BJ (cell line): ENCODE measurements around the gene ANKRD44. TPM values are rescaled to one million over a fixed set of nuclear protein-coding genes. Genes with fewer than 3 reads are reported as not detected.
A peak's percentile ranks its signal among the peaks of the same experiment; 100 is the strongest.

ENCODE experiments used
- CTCF ChIA-PET: fragments of 350-600 bp; formaldehyde crosslinking; extraction: SDS; loops from one replicate; lab custom pipeline; 2021; ENCODE audit warnings: antibody characterized with exemption, inconsistent platforms; lab: Yijun Ruan, JAX
- POLR2A ChIA-PET: fragments of 300-600 bp; sonication (Branson Sonifier 250); formaldehyde crosslinking; extraction: SDS; loops from one replicate; lab custom pipeline; 2021; ENCODE audit warnings: antibody characterized with exemption; lab: Charles Lee
- DNase-seq: peaks from one replicate; pipeline ENCODE4 v3.0.0-alpha.2; 2011; ENCODE audit warnings: low read depth
- H3K27me3 ChIP-seq: 2 replicates; pipeline ENCODE4 v1.6.0; 2011; ENCODE audit warnings: low read length; ENCODE audit not compliant: control insufficient read depth, insufficient read depth
- H3K36me3 ChIP-seq: 2 replicates; pipeline ENCODE4 v1.5.1; 2011; ENCODE audit warnings: low read length; ENCODE audit not compliant: control insufficient read depth, insufficient read depth
- H3K4me3 ChIP-seq: 2 replicates; pipeline ENCODE4 v1.5.1; 2011; ENCODE audit warnings: low read depth, mild to moderate bottlenecking, control low read depth, low read length
- polyA plus RNA-seq: library from polyadenylated mRNA; depleted of rRNA; stranded (reverse); fragments of >200 nt; gene quantifications from 2 replicates; pipeline ENCODE4 v1.2.3, GENCODE V29; 2011
- TF ChIP-seq, protein P1 (sequence below): IDR thresholded peaks from 2 replicates; pipeline ENCODE4 v1.5.1; 2011; ENCODE audit warnings: low read depth, mild to moderate bottlenecking, control low read depth, inconsistent platforms, low read length, moderate library complexity; ENCODE audit not compliant: insufficient read depth

ANKRD44 gene
- polyA plus RNA-seq, 1 experiment, result 12.4 TPM

DNA sequence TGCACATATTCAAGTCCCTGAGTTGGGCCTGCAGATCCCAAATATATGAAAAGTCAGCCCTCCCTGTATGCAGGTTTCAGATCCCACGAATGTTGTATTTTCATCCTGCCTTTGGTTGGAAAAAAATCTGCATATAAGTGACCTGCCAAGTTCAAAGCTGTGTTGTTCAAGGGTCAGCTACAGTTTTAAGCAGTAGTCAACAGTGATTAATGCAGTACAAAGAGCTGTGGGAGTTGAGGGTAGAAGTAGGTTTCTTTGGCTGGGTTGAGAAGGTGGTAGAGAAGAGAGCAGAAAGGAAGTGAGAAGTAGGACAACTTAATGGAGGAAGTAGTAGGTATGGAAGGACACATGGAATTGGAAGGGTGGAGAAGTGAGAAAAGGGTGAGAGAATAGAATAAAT lies 127.9 kb downstream of the ANKRD44 start:
- DNase-seq, result no peak
- no peak overlapping the region for H3K4me3 ChIP-seq
- CTCF ChIA-PET, result interaction anchor here (0.7 to 2.8 kb wide), 4 partner anchors 8 to 128 kb away, joined by 3 to 14 read pairs (median 6); no protein-coding TSS in a partner anchor

DNA sequence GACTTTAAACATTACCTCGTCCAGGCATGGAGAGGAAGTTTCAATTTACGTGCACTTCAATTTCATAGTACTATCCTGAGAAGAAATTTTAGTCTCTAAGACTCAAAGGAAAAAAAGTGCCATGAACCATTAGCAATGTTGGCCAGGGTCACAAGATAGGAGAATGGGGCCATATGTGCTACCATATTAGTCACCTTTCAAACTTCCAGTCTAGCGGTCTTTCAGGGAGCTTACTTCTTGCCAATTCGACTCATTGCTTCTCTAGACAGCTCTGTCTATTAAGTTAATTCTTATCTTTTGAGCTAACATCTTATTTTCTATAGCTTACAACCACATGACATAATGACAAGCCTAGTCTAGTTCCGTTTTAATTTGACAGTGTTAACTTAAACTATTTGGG lies 129.1 kb downstream of the ANKRD44 start:
- no peaks in the 10 kb centered on the region for H3K27me3 ChIP-seq
- TF ChIP-seq, protein P1, sequence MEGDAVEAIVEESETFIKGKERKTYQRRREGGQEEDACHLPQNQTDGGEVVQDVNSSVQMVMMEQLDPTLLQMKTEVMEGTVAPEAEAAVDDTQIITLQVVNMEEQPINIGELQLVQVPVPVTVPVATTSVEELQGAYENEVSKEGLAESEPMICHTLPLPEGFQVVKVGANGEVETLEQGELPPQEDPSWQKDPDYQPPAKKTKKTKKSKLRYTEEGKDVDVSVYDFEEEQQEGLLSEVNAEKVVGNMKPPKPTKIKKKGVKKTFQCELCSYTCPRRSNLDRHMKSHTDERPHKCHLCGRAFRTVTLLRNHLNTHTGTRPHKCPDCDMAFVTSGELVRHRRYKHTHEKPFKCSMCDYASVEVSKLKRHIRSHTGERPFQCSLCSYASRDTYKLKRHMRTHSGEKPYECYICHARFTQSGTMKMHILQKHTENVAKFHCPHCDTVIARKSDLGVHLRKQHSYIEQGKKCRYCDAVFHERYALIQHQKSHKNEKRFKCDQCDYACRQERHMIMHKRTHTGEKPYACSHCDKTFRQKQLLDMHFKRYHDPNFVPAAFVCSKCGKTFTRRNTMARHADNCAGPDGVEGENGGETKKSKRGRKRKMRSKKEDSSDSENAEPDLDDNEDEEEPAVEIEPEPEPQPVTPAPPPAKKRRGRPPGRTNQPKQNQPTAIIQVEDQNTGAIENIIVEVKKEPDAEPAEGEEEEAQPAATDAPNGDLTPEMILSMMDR, result no peak
- POLR2A ChIA-PET, result interaction anchor here (0.6 kb wide), 1 partner anchor 150 kb away, joined by 3 read pairs; no protein-coding TSS in a partner anchor
- H3K4me3 ChIP-seq, result no peak overlapping the region
- CTCF ChIA-PET, result interaction anchor here (2.1 to 2.8 kb wide), 3 partner anchors 9 to 13 kb away, joined by 7 to 14 read pairs (median 8); no protein-coding TSS in a partner anchor
- H3K36me3 ChIP-seq, result no peaks in the 10 kb centered on the region
- no peak for DNase-seq

More for the DNA sequence above, 127.9 kb downstream of the ANKRD44 start:
- Histone ChIP-seq H3K36me3 (no peaks in the 10 kb centered on the region), H3K27me3 (no peaks in the 10 kb centered on the region)
- POLR2A ChIA-PET, result no interaction called here
- TF ChIP-seq, protein P1, result no peak

DNA sequence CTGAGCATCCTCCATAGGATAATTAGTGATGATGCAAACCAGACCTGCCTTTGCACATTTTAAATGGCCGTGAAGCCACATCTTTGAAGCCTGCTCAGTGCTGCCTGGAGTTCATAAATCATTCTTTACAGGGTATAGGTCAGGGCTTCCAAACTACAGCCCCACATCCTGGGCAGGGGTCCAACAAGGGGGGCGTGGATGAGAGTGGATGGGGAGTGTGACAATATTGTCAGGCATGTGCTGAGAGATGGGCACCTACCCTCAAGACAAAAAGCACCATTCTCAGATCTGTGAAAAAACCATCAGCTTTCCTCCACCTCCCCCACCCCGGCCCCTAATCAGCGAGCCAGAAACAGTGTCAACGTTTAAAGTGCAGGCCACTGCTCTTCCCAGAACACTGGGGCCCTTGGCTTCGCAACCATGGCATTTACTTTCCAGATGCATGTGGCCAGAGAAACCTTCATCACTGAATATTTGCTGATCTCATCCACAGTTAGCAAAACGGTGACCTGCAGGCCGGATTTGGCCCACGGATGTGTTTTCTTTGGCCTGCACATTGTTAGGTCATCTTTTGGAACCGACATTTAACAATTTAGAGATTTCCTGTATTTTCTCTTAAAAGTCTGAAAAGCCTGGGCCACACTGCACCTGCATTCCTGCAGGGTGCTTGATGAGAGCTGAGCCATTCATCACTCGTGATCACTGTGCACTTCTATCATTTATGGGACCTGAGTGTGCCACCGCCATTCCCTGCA lies 130.7 kb downstream of the ANKRD44 start:
- TF ChIP-seq, protein P1, result no peak
- H3K27me3 ChIP-seq, result no peaks in the 10 kb centered on the region
- no peak overlapping the region for H3K4me3 ChIP-seq
- DNase-seq, result peak; percentile 38
- POLR2A ChIA-PET, result interaction anchor here (0.6 kb wide), 1 partner anchor 208 kb away, joined by 3 read pairs; no protein-coding TSS in a partner anchor
- no peaks in the 10 kb centered on the region for H3K36me3 ChIP-seq
- CTCF ChIA-PET, result interaction anchor here (0.6 to 2.1 kb wide), 4 partner anchors 11 to 199 kb away, joined by 4 to 8 read pairs (median 6); no protein-coding TSS in a partner anchor

DNA sequence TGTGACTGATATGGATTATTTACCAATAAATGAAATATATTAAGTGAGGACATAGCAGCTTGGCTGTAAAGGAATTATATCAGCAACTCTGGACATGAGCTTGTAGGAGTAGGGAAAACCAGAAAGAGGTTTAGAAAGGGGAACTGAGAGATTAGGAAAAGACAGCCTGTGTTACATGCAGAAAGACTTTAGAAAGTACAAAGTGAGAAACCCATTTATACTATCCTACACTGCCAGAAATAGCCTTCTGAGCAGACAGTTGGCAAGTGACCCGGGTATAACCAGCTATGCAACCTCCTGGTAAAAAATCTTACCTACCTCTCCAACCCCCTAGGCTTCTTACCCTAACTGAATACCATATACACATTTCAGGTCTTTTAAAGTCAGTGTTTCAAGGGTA lies 134.1 kb downstream of the ANKRD44 start:
- H3K36me3 ChIP-seq, result no peaks in the 10 kb centered on the region
- POLR2A ChIA-PET, result no interaction called here
- no peak overlapping the region for H3K4me3 ChIP-seq
- CTCF ChIA-PET, result interaction anchor here (1.5 kb wide), 1 partner anchor 63 kb away, joined by 5 read pairs; no protein-coding TSS in a partner anchor
- TF ChIP-seq, protein P1, result no peak
- no peak for DNase-seq
- H3K27me3 ChIP-seq, result no peaks in the 10 kb centered on the region

DNA sequence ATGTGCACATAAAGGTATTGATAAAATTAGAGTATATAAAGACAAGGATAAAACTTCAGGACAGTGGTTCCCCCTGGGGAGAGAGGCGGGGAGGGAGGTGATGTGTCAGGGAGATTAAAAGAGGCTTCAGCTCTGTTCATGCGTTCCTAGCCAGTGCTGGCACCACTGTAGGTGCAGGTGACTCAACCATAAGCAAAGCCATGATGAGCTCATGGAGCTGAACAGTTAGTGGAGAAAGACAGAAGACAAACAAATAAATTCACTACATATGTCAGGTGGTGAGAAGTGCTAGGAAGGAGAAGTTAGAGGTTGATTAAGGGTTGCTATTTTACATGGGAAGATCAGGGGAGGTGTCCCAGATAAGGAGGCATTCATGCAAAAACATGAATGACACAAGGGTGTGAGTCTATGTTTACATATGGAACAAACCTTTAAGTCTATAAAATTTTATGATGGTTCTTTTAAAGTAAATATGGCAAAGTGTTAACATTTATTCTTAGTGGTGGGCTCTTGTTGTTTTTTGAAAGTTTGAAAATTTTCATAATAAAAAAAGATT lies 136.0 kb downstream of the ANKRD44 start:
- ChIA-PET POLR2A (no interaction called here), CTCF (no interaction called here)
- TF ChIP-seq, protein P1, result no peak
- DNase-seq, result no peak
- no peaks in the 10 kb centered on the region for H3K27me3 ChIP-seq
- no peaks in the 10 kb centered on the region for H3K36me3 ChIP-seq
- H3K4me3 ChIP-seq, result no peak overlapping the region
